Cardiac fibroblast (primary cell): ENCODE results near the gene RXFP3.

Source experiments
- DNase-seq, 2 donors: peaks; one replicate each; pipeline versions ENCODE4 v3.0.0 to v3.0.0-alpha.2; 2010; ENCODE audit warnings: low read depth in 2 of 2
- H3K4me3 ChIP-seq, 2 donors: replicated peaks in 1 of 2; 1 replicate in 1 of 2; 2 replicates in 1 of 2; pipeline ENCODE4 v1.5.1; 2011; ENCODE audit warnings: low read depth in 2 of 2, low read length in 2 of 2, mild to moderate bottlenecking in 2 of 2, moderate library complexity in 1 of 2
- CTCF ChIP-seq: IDR thresholded peaks from one replicate; pipeline ENCODE4 v1.5.1; 2011; ENCODE audit warnings: low read depth, mild to moderate bottlenecking, low read length, inconsistent platforms

Gene RXFP3

GRCh38 chr5:33936004-33936380 is 194 bp upstream of the RXFP3 start:
- no peak for TF ChIP-seq CTCF
- peak; percentile 69 to 70 for DNase-seq
- peak overlapping the region; percentile 45 to 57 for H3K4me3 ChIP-seq

GRCh38 chr5:33937017-33937706 is 976 bp downstream of the RXFP3 start:
- no peak for TF ChIP-seq CTCF
- DNase-seq = peak in 1 of 2 donors; percentile 18
- peak overlapping the region; percentile 45 to 57 for H3K4me3 ChIP-seq

- H3K4me3 ChIP-seq = no peak overlapping the region
- no peak for TF ChIP-seq CTCF
- peak in 1 of 2 donors; percentile 9 for DNase-seq
Observed at GRCh38 chr5:33937707-33938506, 1.7 kb downstream of the RXFP3 start.

GRCh38 chr5:33938507-33938796 is 2.3 kb downstream of the RXFP3 start:
- no peak for TF ChIP-seq CTCF
- DNase-seq = no peak

GRCh38 chr5:33938881-33939280 is 2.7 kb downstream of the RXFP3 start:
- H3K4me3 ChIP-seq = no peak overlapping the region
- DNase-seq = no peak
- no peak for TF ChIP-seq CTCF

More at GRCh38 chr5:33938507-33938796, 2.3 kb downstream of the RXFP3 start:
- no peak overlapping the region for H3K4me3 ChIP-seq

- DNase-seq = peak; percentile 47 to 51
- TF ChIP-seq CTCF = no peak
Observed at GRCh38 chr5:33939556-33940262, 3.5 kb downstream of the RXFP3 start.

More at GRCh38 chr5:33939556-33940262, 3.5 kb downstream of the RXFP3 start:
- H3K4me3 ChIP-seq = no peak overlapping the region
